Activated T-cell treated with anti-CD3 and anti-CD28 coated beads, Interleukin-2, amount 50 U/mL, for 72 hours (primary cell): ENCODE data around the gene CELF5. TPM values are rescaled to one million over a fixed set of nuclear protein-coding genes. Genes with fewer than 3 reads are reported as not detected.
A peak's percentile ranks its signal among the peaks of the same experiment; 100 is the strongest.

ENCODE experiments used
- ATAC-seq, 2 donors: fragments of 150-1000 bp; cut with Tn5 transposase; replicated peaks in 1 of 2; 2 replicates each; pipeline ENCODE4 v1.10.0; 2021; ENCODE audit warnings: moderate library complexity in 2 of 2, mild to moderate bottlenecking in 1 of 2
- DNase-seq, 2 donors: peaks; one replicate each; pipeline ENCODE4 v3.0.0; 2021 to 2022; ENCODE audit warnings: mixed read lengths in 1 of 2
- H3K27ac Mint-ChIP-seq: one replicate; pipeline ENCODE4 v1.8.0; 2022; ENCODE audit warnings: mild to moderate bottlenecking, moderate library complexity, mixed read lengths
- H3K27me3 Mint-ChIP-seq: one replicate; pipeline ENCODE4 v1.8.0; 2022; ENCODE audit warnings: low read depth, mixed read lengths
- H3K36me3 Mint-ChIP-seq, 2 donors: one replicate each; pipeline ENCODE4 v1.8.0; 2022; ENCODE audit warnings: mixed read lengths in 2 of 2, mild to moderate bottlenecking in 1 of 2; ENCODE audit not compliant: insufficient read depth in 2 of 2
- H3K4me1 Mint-ChIP-seq: one replicate; pipeline ENCODE4 v1.8.0; 2022; ENCODE audit warnings: low read depth, mixed read lengths
- H3K4me3 Mint-ChIP-seq, 2 donors: one replicate each; pipeline ENCODE4 v1.8.0; 2022; ENCODE audit warnings: mild to moderate bottlenecking in 2 of 2, mixed read lengths in 2 of 2, moderate library complexity in 2 of 2
- H3K9me3 Mint-ChIP-seq, 2 donors: one replicate each; pipeline ENCODE4 v1.8.0; 2022; ENCODE audit warnings: mixed read lengths in 2 of 2
- total RNA-seq, 2 donors: library from RNA; stranded (reverse); gene quantifications; one replicate each; pipeline ENCODE4 v1.2.3, GENCODE V29; 2022

The CELF5 gene
- total RNA-seq, 2 donors from 2014 or later, result 0.17 to 0.42 TPM

DNA sequence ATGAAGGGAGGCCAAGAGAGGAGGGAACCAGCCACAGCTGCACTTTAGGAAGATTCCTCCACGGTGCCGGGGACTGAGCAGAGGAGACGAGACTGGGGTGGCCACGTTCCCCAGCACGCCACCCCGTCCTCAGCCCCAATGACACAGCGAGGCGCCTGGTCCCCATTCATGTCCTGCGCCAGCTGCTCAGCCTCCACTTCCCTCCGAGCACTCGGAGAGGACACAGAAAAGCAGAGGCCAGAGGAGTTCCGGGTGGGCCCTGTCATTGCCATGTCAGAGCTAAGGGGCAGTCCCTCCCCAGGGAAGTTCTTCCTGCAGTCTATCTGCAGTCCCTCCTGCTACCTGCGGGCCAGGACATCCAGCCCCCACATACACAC, 88.7 kb downstream of the CELF5 start:
- no peak for ATAC-seq
- Mint-ChIP-seq H3K9me3 (no peaks in the 10 kb centered on the region), H3K36me3 (no peaks in the 10 kb centered on the region), H3K27me3 (peaks cover 37% of the 10 kb centered on the region), H3K4me3 (no peak overlapping the region), H3K4me1 (no peaks in the 10 kb centered on the region), H3K27ac (no peak overlapping the region)
- DNase-seq, result no peak

DNA sequence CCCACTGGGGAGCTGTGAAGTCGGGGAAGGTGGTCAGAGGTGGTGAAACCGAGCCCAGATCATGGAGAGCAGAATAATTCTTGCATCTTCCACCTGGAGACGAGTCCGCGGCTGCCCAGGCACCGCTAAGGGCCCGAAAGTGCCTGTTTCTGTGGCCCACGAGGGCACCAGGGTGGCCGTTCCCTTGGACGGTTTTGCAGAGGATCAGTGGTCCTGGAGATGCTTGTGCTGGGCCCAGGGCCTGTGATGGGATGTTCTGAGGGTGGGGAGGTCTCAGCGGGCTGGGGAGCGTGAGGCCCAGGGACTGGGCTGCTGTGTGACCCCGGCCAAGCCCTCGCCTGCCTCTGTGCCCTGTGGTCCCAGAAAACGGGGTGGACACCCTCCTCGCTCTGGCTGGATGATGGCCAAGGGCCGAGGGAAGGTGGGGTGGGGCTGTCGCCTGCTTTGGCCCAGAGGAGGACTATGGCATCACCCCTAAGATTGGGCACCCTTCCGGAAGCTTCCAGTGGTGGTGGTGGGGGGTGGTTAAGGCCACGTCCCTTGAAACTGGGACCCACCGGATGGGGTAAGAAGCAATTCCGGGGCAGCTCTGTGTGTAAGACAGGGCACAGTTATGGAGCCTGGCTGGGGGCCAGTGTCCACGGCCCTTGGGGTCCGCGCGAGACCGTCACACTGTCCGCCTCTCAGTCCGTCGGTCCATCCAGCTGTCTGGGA, 90.7 kb downstream of the CELF5 start:
- Mint-ChIP-seq H3K9me3 (no peaks in the 10 kb centered on the region), H3K4me3 (no peak overlapping the region), H3K27ac (no peak overlapping the region), H3K27me3 (peaks cover 29% of the 10 kb centered on the region), H3K4me1 (no peaks in the 10 kb centered on the region), H3K36me3 (no peaks in the 10 kb centered on the region)
- DNase-seq (no peak), ATAC-seq (no peak)

DNA sequence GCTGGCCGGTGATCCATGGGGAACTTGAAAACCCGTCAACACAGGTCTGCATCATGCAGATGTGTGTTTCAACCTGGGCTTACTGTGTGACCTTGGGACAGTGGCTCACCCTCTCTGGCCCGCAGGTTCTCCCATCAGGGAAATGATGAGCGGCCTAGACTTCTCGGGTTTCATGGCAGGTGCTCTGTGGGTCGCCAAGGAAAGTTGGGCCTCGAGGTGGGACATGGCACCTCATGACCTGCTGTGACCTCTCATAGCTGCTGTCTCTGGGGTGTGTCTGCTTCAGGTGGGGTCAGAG, 91.2 kb downstream of the CELF5 start:
- ATAC-seq (no peak), DNase-seq (no peak)
- Mint-ChIP-seq H3K4me3 (no peak overlapping the region), H3K4me1 (no peaks in the 10 kb centered on the region), H3K27me3 (peaks cover 24% of the 10 kb centered on the region), H3K27ac (no peak overlapping the region), H3K9me3 (no peaks in the 10 kb centered on the region), H3K36me3 (no peaks in the 10 kb centered on the region)

DNA sequence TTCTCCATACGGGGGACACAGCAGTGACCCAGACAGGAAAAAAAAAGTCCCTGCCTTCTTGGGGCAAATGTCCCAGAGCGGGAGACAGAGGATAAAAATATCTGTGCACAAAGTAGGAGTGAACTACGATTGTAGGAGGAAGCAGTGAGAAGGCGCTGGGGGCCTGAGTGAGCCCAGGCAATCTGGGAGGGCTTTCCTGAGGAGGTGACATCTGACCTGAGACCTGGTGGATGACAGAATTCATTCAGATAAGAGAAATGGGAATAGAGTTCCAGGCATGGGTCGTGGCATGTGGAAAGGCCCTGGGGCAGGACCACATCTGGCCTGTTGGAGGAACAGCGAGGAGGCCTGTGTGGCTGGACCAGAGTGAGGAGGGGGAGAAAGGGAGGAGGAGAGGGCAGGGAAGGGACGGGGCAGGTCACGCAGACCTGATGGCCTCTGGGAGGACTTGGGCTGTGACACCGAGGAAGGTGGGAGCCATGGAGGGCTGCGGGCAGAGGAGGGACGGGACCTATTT, 91.7 kb downstream of the CELF5 start:
- Mint-ChIP-seq H3K27me3 (peaks cover 18% of the 10 kb centered on the region), H3K4me1 (no peaks in the 10 kb centered on the region)

DNA sequence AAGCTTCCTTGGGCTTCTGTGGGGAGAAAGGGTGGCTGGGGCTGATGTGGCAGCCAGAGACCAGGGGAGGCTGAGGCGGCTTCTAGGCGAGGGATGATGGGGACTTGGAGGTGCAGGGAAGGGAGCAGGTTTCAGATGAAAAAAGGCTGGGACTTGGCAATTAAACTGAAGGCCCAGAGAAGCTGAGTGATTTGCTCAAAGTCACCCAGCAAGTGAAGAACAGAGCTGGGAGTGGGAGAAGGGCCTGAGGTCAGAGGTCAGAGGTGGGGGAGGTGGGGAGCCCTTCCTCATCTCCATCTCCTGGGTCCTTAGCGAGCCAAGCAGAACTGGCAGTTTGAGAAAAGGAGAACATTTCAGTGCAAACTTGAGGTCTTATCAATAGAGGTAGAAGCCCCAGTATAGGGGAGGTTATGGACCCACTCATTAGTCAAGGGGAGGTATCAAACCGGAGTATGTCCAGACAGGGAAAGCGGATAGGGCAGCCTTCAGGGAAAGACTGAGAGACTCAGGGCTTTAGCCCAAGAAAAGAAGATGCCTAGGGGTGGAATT, 92.3 kb downstream of the CELF5 start:
- H3K27me3 Mint-ChIP-seq, result peaks cover 18% of the 10 kb centered on the region
- no peak overlapping the region for H3K4me3 Mint-ChIP-seq
- H3K27ac Mint-ChIP-seq, result no peak overlapping the region
- no peaks in the 10 kb centered on the region for H3K4me1 Mint-ChIP-seq
- DNase-seq (no peak), ATAC-seq (no peak)
- no peaks in the 10 kb centered on the region for H3K9me3 Mint-ChIP-seq
- no peaks in the 10 kb centered on the region for H3K36me3 Mint-ChIP-seq

More for the DNA sequence above, 91.7 kb downstream of the CELF5 start:
- Mint-ChIP-seq H3K9me3 (no peaks in the 10 kb centered on the region), H3K27ac (no peak overlapping the region), H3K4me3 (no peak overlapping the region), H3K36me3 (no peaks in the 10 kb centered on the region)
- no peak for ATAC-seq
- DNase-seq, result no peak

DNA sequence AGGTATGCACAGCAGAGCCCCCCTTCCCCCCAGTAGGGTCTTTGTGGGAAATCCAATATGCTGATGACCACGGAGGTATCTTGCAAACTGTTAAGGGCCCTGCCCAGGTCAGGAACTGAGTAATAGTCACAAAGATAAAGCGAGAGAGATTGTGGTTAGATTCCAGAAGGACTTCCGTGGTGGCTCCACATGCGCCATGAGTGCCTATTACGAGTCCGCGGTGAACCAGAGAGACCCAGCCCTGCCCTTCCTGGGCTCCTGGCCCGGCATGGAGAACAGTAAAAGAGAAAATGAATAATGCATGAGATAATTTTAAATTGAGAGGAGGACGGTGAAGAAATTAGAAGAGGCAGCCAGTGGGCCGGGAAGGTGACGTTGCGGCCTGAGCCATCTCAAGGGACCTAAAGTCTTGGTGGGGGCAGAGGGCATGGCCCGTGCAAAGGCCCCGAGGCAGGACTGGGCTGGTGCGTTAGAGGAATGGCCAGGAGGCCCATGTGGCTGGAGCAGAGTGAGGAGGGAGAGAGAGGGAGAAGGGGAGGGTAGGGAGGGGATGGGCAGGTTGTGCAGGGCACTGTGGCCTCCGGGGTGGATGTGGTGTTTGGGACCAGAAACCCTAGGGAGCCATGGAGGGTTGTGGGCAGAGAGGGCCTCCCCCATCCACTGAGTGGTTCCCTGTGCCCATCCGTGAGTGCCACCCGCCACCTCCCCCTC, 95.3 kb downstream of the CELF5 start:
- Mint-ChIP-seq H3K36me3 (no peaks in the 10 kb centered on the region), H3K27ac (no peak overlapping the region), H3K4me3 (no peak overlapping the region), H3K27me3 (peaks cover 25% of the 10 kb centered on the region), H3K4me1 (no peaks in the 10 kb centered on the region), H3K9me3 (no peaks in the 10 kb centered on the region)
- no peak for ATAC-seq
- DNase-seq, result no peak

DNA sequence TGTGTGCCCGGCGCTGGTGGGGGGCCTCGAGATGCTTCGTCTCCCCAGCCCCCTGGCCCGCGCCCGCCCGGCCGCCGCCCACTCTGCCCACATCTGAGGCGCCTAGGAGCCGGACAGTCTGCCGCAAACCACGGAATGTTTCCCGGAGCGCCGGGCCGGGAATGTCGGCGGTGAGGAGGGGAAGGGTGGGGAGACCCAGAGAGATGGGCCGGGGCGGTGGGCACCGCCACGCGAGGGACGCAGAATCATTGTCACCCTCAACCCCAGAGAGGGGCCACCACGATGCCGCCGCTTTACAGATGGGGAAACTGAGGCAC, 95.9 kb downstream of the CELF5 start:
- H3K4me1 Mint-ChIP-seq, result no peaks in the 10 kb centered on the region
- no peaks in the 10 kb centered on the region for H3K36me3 Mint-ChIP-seq
- no peak for DNase-seq
- H3K27me3 Mint-ChIP-seq, result peaks cover 25% of the 10 kb centered on the region
- H3K9me3 Mint-ChIP-seq, result no peaks in the 10 kb centered on the region
- no peak overlapping the region for H3K4me3 Mint-ChIP-seq
- H3K27ac Mint-ChIP-seq, result no peak overlapping the region
- ATAC-seq, result no peak

DNA sequence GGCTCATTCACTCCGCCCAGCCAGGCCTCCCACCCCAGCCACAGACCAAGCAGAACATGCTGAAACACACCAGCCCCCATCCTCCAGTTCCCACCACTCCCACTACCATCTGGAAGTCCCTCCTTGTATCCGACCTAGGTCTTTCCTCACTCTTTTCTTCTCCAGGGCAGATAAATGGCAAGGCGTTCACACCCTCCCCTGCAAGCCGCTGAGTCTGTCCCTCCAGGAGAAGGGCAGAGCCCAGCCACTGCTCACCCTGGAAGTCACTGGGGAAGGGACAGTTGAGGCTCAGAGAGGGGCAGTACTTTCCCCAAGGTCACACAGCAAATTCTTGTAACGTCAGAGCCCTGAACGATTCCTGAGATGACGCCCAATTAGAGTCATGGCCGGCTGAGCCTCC, 96.4 kb downstream of the CELF5 start:
- Mint-ChIP-seq H3K9me3 (no peaks in the 10 kb centered on the region), H3K27ac (no peak overlapping the region), H3K27me3 (peaks cover 25% of the 10 kb centered on the region), H3K4me3 (no peak overlapping the region), H3K36me3 (no peaks in the 10 kb centered on the region), H3K4me1 (no peaks in the 10 kb centered on the region)
- no peak for ATAC-seq
- DNase-seq, result no peak

DNA sequence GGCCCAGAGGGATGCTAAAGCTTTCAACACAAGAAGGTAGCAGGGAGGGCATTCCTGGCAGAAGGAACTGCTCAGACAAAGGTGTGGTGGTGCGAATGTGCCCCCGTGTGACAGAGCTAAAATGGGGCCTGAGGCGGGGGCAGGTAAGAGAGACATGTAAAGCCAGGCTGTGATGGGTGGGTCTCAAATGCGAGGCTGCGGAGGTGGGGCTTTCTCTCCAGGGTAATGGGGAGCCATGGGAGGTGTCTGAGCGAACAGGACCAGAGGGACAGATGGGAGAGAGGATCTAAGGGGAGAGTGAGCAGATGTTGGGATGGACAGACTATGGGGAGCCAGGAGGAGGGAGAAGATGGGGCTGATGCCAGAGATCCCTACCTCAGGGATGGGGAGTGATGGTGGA, 97.2 kb downstream of the CELF5 start:
- no peak for ATAC-seq
- no peak overlapping the region for H3K27ac Mint-ChIP-seq
- no peaks in the 10 kb centered on the region for H3K9me3 Mint-ChIP-seq
- H3K4me3 Mint-ChIP-seq, result no peak overlapping the region
- H3K27me3 Mint-ChIP-seq, result peaks cover 25% of the 10 kb centered on the region
- DNase-seq, result no peak
- no peaks in the 10 kb centered on the region for H3K4me1 Mint-ChIP-seq
- H3K36me3 Mint-ChIP-seq, result no peaks in the 10 kb centered on the region

DNA sequence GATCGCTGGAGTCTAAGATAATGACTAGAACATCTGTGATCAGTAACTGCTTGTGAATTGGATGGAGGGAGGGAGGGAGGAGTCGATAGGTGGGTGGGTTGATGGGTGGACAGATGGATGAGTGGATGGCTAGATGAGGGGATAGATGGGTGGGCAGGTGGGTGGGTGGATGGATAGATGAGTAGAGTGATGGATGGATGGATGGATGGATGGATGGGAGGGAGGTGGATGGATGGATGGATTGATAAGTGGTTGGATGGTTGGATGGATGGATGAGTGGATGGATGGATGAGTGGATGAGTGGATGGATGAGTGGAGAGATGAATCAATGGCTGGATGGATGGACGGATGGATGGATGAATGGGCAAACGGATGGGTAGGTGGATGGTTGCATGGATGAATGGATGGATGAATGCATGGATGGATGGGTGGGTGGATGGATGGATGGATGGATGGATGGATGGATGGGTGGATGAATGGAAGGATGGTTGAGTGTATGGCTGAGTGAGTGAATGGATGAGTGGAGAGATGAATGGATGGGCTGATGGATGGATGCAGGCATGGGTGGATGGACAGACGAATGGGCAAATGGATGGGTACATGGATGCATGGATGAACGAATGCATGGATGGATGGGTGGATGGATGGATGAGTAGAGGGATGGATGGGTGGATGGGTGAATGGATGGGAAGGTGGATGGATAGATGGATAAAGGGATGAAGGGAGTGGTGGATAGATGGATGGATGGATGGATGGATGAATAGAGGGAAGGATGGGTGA, 97.9 kb downstream of the CELF5 start:
- no peaks in the 10 kb centered on the region for H3K36me3 Mint-ChIP-seq
- ATAC-seq (no peak), DNase-seq (no peak)
- no peaks in the 10 kb centered on the region for H3K9me3 Mint-ChIP-seq
- H3K27ac Mint-ChIP-seq, result no peak overlapping the region
- H3K27me3 Mint-ChIP-seq, result peaks cover 25% of the 10 kb centered on the region
- no peaks in the 10 kb centered on the region for H3K4me1 Mint-ChIP-seq
- H3K4me3 Mint-ChIP-seq, result no peak overlapping the region

DNA sequence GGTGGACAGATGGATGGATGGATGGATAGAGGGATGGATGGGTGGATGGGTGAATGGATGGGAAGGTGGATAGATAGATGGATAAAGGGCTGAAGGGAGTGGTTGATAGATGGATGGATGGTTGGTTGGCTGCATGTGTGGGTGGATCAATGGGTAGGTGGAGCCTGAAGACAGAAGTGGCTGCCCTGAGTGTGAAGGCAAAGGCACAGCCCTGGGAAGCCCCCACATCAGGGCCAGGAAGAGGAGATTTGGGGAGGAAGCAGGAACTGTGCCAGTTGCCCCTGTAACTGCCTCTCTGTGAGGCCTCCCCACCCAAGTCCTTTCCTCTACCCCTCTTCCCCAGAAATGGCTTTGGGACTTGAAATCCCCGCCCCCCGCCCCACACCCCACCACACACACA, 98.6 kb downstream of the CELF5 start:
- H3K27ac Mint-ChIP-seq, result no peak overlapping the region

DNA sequence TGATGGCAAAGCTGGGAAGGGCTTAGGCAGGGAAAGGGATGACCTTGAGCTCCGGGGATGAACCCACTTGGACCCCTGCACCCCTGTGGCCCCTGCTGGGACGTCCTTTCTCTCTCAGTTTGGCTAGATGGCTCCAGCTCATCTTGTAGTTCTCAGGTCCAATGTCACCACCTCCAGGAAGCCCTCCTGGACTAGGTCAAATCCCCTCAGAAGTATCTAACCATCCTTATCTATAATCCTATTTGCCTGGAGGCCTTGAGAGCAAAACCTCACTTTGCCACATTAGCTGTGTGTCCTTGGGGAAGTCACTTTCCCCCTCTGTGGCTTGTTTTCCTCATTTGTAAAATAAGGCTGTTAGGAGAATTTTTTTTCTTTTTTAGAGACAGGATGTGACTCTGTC, 99.2 kb downstream of the CELF5 start:
- Mint-ChIP-seq H3K27me3 (peaks cover 25% of the 10 kb centered on the region), H3K36me3 (no peaks in the 10 kb centered on the region), H3K4me1 (no peaks in the 10 kb centered on the region), H3K4me3 (no peak overlapping the region), H3K27ac (no peak overlapping the region), H3K9me3 (no peaks in the 10 kb centered on the region)
- DNase-seq (no peak), ATAC-seq (no peak)

More for the DNA sequence above, 98.6 kb downstream of the CELF5 start:
- DNase-seq (no peak), ATAC-seq (no peak)
- H3K9me3 Mint-ChIP-seq, result no peaks in the 10 kb centered on the region
- no peaks in the 10 kb centered on the region for H3K4me1 Mint-ChIP-seq
- peaks cover 25% of the 10 kb centered on the region for H3K27me3 Mint-ChIP-seq
- H3K36me3 Mint-ChIP-seq, result no peaks in the 10 kb centered on the region
- H3K4me3 Mint-ChIP-seq, result no peak overlapping the region

DNA sequence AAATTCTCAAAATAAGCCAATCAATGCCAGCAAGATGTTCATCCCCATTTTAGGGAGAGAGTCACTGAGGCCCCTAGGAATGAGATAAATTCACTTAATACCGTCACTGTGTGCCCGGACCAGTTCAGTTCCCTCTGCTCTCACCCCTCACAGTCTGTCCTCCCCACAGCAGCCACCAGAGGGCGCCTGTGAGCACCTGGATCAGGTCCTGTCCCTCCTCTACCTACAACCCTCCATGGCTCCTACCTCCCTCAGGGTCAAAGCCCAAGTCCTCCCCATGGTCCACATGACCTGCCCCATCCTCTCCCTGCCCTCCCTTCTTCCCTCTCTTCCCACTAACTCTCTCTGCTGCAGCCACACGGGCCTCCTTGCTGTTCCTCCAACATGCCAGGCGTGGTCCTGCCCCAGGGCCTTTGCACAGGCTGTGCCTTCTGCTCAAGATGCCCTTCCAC, 100.0 kb downstream of the CELF5 start:
- H3K36me3 Mint-ChIP-seq, result no peaks in the 10 kb centered on the region
- H3K27ac Mint-ChIP-seq, result no peak overlapping the region
- H3K4me3 Mint-ChIP-seq, result no peak overlapping the region
- no peaks in the 10 kb centered on the region for H3K9me3 Mint-ChIP-seq
- DNase-seq (peak; percentile 80 to 82), ATAC-seq (peak; percentile 62 to 71)
- no peaks in the 10 kb centered on the region for H3K4me1 Mint-ChIP-seq
- H3K27me3 Mint-ChIP-seq, result peaks cover 22% of the 10 kb centered on the region
